CD4-positive, alpha-beta T cell (primary cell): ENCODE measurements around the gene F7. TPM values are rescaled to one million over a fixed set of nuclear protein-coding genes. Genes with fewer than 3 reads are reported as not detected.

Experiments used
- ATAC-seq: fragments of 200-7000 bp; cut with Tn5 transposase; one replicate; pipeline ENCODE4 v1.10.0; 2022; ENCODE audit warnings: mild to moderate bottlenecking; ENCODE audit not compliant: poor library complexity
- CTCF ChIA-PET: fragments of 350-600 bp; sonication (Branson Sonifier 250); formaldehyde crosslinking; loops from one replicate; lab custom pipeline; 2021; ENCODE audit warnings: antibody characterized with exemption, inconsistent platforms; lab: Charles Lee
- POLR2A ChIA-PET: fragments of 350-600 bp; sonication (Branson Sonifier 250); formaldehyde crosslinking; loops from one replicate; lab custom pipeline; 2021; ENCODE audit warnings: antibody characterized with exemption, inconsistent platforms; lab: Charles Lee
- DNase-seq, 14 experiments: peaks; one replicate each; pipeline ENCODE4 v3.0.0-alpha.2; 2013 to 2020; ENCODE audit warnings: mixed read lengths in 2 of 14
- H3K27ac ChIP-seq, 2 donors: one replicate each; pipeline versions ENCODE4 v1.5.1 to v1.7.0; 2013; ENCODE audit warnings: low read length in 2 of 2, low read depth in 1 of 2, mild to moderate bottlenecking in 1 of 2
- H3K27me3 ChIP-seq, 2 experiments: 1 replicate in 1 of 2; 2 replicates in 1 of 2; pipeline versions ENCODE4 v1.6.1 to v1.7.0; 2013; ENCODE audit warnings: low read length in 2 of 2, control low read depth in 1 of 2, mild to moderate bottlenecking in 1 of 2, moderate library complexity in 1 of 2; ENCODE audit not compliant: insufficient read depth in 2 of 2, control insufficient read depth in 1 of 2
- H3K36me3 ChIP-seq: one replicate; pipeline ENCODE4 v1.6.1; 2013; ENCODE audit warnings: low read length, control low read depth; ENCODE audit not compliant: insufficient read depth
- H3K4me1 ChIP-seq: one replicate; pipeline ENCODE4 v1.6.1; 2013; ENCODE audit warnings: low read length, control low read depth; ENCODE audit not compliant: insufficient read depth
- H3K4me3 ChIP-seq: one replicate; pipeline ENCODE4 v1.5.1; 2013; ENCODE audit warnings: mild to moderate bottlenecking, low read length, moderate library complexity
- H3K9me3 ChIP-seq, 2 experiments: 1 replicate in 1 of 2; 2 replicates in 1 of 2; pipeline versions ENCODE4 v1.6.1 to v1.7.0; 2013; ENCODE audit warnings: low read length in 2 of 2, mild to moderate bottlenecking in 2 of 2, control low read depth in 1 of 2, moderate library complexity in 1 of 2; ENCODE audit not compliant: control insufficient read depth in 1 of 2, insufficient read depth in 1 of 2
- H3K27ac Mint-ChIP-seq: one replicate; pipeline ENCODE4 v1.8.0; 2020; ENCODE audit warnings: mixed read lengths
- H3K27me3 Mint-ChIP-seq: one replicate; pipeline ENCODE4 v1.8.0; 2021; ENCODE audit warnings: mixed read lengths
- H3K36me3 Mint-ChIP-seq: one replicate; pipeline ENCODE4 v1.8.0; 2021; ENCODE audit warnings: low read depth, mixed read lengths
- H3K4me1 Mint-ChIP-seq: one replicate; pipeline ENCODE4 v1.8.0; 2021; ENCODE audit warnings: low read depth, mixed read lengths
- H3K4me3 Mint-ChIP-seq: one replicate; pipeline ENCODE4 v1.8.0; 2020; ENCODE audit warnings: mild to moderate bottlenecking, mixed read lengths
- H3K9me3 Mint-ChIP-seq: one replicate; pipeline ENCODE4 v1.8.0; 2020; ENCODE audit warnings: mixed read lengths
- intact Hi-C, 2 experiments: fragments of 100-400 bp; cut with DNase I in 1 of 2; cut with micrococcal nuclease in 1 of 2; formaldehyde crosslinking; loops; one replicate each; pipeline versions ENCODE4 v1.15.1 to v1.9.0; 2023 to 2025; cut with DNase I, micrococcal nuclease
- total RNA-seq, 174 experiments: library from RNA in 2 of 174; stranded (reverse) in 2 of 174; gene quantifications; one replicate each; pipeline ENCODE4 v1.2.3 and lab custom pipeline; 2021 to 2026
- TF ChIP-seq, protein P1 (sequence below): fragments of 200-600 bp; IDR thresholded peaks from one replicate; pipeline ENCODE4 v1.8.0; 2022; ENCODE audit warnings: antibody characterized with exemption, mild to moderate bottlenecking

The F7 gene
- total RNA-seq, 2 experiments from 2014 or later: not detected

DNA sequence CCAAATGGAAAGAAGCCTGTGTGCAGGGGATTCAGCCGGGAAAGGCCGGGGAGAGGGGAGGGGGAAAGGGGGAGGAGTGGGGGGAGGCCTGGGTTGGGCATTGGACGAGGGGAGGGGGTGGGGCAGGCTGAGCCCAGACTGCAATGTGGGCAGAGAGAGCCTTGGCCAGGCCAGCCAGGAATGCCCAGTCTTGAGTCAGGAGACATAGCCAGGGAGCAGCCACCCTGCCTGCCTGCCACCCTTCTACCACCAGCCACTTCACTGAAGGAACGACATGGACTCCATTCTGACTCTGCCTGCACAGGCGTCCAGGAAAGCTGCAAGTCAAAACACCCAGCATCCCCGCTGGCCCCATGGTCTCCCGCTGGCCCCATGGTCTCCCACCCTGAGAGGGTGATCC, 53.4 kb downstream of the F7 start:
- intact Hi-C loops: loop anchor here in 1 of 2 experiments (5.0 kb wide), 1 partner anchor 138 kb away; the partner anchor contains the start of gene LAMP1
- no peaks in the 10 kb centered on the region for H3K36me3 Mint-ChIP-seq
- Histone ChIP-seq H3K27me3 (no peaks in the 10 kb centered on the region), H3K4me3 (no peak overlapping the region), H3K9me3 (peaks cover 0 to 6% of the 10 kb centered on the region in 2 experiments), H3K4me1 (peaks cover 29% of the 10 kb centered on the region), H3K36me3 (no peaks in the 10 kb centered on the region), H3K27ac (no peak overlapping the region)
- no peak overlapping the region for H3K27ac Mint-ChIP-seq
- ChIA-PET CTCF (no interaction called here), POLR2A (interaction anchor here (0.6 kb wide), 1 partner anchor 338 kb away, joined by 3 read pairs; no protein-coding TSS in a partner anchor)
- DNase-seq: no peak
- peaks cover 2% of the 10 kb centered on the region for H3K9me3 Mint-ChIP-seq
- TF ChIP-seq, protein P1, sequence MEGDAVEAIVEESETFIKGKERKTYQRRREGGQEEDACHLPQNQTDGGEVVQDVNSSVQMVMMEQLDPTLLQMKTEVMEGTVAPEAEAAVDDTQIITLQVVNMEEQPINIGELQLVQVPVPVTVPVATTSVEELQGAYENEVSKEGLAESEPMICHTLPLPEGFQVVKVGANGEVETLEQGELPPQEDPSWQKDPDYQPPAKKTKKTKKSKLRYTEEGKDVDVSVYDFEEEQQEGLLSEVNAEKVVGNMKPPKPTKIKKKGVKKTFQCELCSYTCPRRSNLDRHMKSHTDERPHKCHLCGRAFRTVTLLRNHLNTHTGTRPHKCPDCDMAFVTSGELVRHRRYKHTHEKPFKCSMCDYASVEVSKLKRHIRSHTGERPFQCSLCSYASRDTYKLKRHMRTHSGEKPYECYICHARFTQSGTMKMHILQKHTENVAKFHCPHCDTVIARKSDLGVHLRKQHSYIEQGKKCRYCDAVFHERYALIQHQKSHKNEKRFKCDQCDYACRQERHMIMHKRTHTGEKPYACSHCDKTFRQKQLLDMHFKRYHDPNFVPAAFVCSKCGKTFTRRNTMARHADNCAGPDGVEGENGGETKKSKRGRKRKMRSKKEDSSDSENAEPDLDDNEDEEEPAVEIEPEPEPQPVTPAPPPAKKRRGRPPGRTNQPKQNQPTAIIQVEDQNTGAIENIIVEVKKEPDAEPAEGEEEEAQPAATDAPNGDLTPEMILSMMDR: no peak
- H3K27me3 Mint-ChIP-seq: no peaks in the 10 kb centered on the region
- H3K4me1 Mint-ChIP-seq: peaks cover 31% of the 10 kb centered on the region
- no peak for ATAC-seq
- no peak overlapping the region for H3K4me3 Mint-ChIP-seq

DNA sequence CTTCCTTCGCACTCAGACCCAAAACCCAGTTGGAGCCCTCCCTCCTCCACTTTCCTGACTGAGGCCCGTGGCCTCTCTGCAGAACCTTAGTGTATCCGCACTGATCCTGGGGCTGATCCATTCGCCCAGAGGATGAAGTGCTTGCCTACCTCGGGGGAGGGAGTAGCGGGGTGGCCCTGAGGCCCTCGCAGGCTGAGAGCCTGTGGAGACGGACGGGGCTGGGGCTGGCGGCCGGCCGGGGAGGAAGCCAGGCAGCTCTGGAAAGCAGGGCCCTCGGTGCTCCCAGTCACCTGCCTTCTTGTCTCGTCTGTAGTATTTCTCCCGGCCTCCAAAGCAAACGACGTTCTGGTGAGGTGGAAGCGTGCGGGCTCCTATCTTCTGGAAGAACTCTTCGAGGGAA, 54.1 kb downstream of the F7 start:
- DNase-seq (no peak), ATAC-seq (no peak)
- Mint-ChIP-seq H3K27me3 (no peaks in the 10 kb centered on the region), H3K36me3 (no peaks in the 10 kb centered on the region), H3K4me1 (peaks cover 34% of the 10 kb centered on the region), H3K4me3 (no peak overlapping the region), H3K9me3 (peaks cover 2% of the 10 kb centered on the region), H3K27ac (no peak overlapping the region)
- no peak overlapping the region for H3K4me3 ChIP-seq
- TF ChIP-seq, protein P1: no peak
- intact Hi-C loops: loop anchor here in 1 of 2 experiments (5.0 kb wide), 1 partner anchor 138 kb away; the partner anchor contains the start of gene LAMP1
- POLR2A ChIA-PET: interaction anchor here (0.6 kb wide), 1 partner anchor 337 kb away, joined by 3 read pairs; no protein-coding TSS in a partner anchor
- H3K27me3 ChIP-seq: no peaks in the 10 kb centered on the region
- CTCF ChIA-PET: no interaction called here
- peaks cover 24% of the 10 kb centered on the region for H3K4me1 ChIP-seq
- no peaks in the 10 kb centered on the region for H3K36me3 ChIP-seq
- peaks cover 0 to 6% of the 10 kb centered on the region in 2 experiments for H3K9me3 ChIP-seq
- no peak overlapping the region for H3K27ac ChIP-seq

DNA sequence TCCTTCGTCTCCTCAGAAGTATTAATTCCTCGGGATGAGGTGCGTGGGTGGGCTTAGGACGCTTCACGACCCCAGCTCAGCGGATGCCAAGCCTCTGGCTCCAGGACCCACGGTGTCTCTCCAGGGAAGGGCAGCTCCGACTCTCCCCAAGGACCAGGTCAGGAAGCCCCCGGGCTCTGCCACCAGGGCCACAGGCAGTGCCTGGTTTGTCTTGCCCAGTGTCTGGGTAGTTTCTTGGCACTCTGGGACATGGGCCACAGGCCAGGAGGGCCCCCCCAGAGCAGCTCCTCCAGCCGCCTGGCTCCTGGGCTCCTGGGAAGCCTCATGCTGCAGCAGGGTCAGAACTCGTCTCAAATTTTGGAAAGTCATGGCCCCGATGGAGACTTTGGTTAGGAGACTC, 55.4 kb downstream of the F7 start:
- ChIA-PET CTCF (interaction anchor here (0.6 kb wide), 1 partner anchor 41 kb away, joined by 5 read pairs; no protein-coding TSS in a partner anchor), POLR2A (no interaction called here)
- Mint-ChIP-seq H3K9me3 (no peaks in the 10 kb centered on the region), H3K36me3 (no peaks in the 10 kb centered on the region), H3K4me3 (peak overlapping the region; percentile 54), H3K27me3 (no peaks in the 10 kb centered on the region), H3K27ac (no peak overlapping the region), H3K4me1 (peaks cover 37% of the 10 kb centered on the region)
- no peaks in the 10 kb centered on the region for H3K27me3 ChIP-seq
- TF ChIP-seq, protein P1: no peak
- DNase-seq: no peak
- no peak overlapping the region for H3K4me3 ChIP-seq
- H3K9me3 ChIP-seq: peaks cover 0 to 6% of the 10 kb centered on the region in 2 experiments
- no peak for ATAC-seq
- intact Hi-C loops: no loop called here
- H3K4me1 ChIP-seq: peaks cover 21% of the 10 kb centered on the region
- no peaks in the 10 kb centered on the region for H3K36me3 ChIP-seq
- no peak overlapping the region for H3K27ac ChIP-seq
